ENCODE results near the gene CHCHD2. TPM values are rescaled to one million over a fixed set of nuclear protein-coding genes. Genes with fewer than 3 reads are reported as not detected.

Gene CHCHD2
- total and polyA plus RNA-seq, 2 of the 13 experiments (the other 11 are each of a cell fraction or from before 2014, with no cell fraction given) = 330 to 572 TPM

- no peak for TF ChIP-seq TERF1 (CRISPR knock-in tag; IDR thresholded peaks at IDR 0.05)
- TF ChIP-seq TMF1 (CRISPR knock-in tag; IDR thresholded peaks at IDR 0.05; ENCODE audit: low read depth) = no peak
- TF ChIP-seq TEAD3 (CRISPR knock-in tag; optimal IDR thresholded peaks at IDR 0.05; ENCODE audit: borderline replicate concordance) = peak; percentile 61
- TF ChIP-seq CEBPZ (IDR thresholded peaks at IDR 0.05; ENCODE audit: low read length) = no peak
- no peak for TF ChIP-seq NPAS2 (CRISPR knock-in tag; IDR thresholded peaks at IDR 0.05; ENCODE audit: borderline replicate concordance)
- TF ChIP-seq REXO4 (CRISPR knock-in tag; IDR thresholded peaks at IDR 0.05; ENCODE audit: borderline replicate concordance) = no peak
- TF ChIP-seq EED (CRISPR knock-in tag; IDR thresholded peaks at IDR 0.05) = 0 out of 2 replicates have a peak, but pooled peaks have one; percentile 66
- TF ChIP-seq TFDP2 (CRISPR knock-in tag; IDR thresholded peaks at IDR 0.05) = peak; percentile 99
- peak; percentile 69 for TF ChIP-seq HDAC2 (CRISPR knock-in tag; IDR thresholded peaks at IDR 0.05)
- TF ChIP-seq ARNT2 (CRISPR knock-in tag; IDR thresholded peaks at IDR 0.05; ENCODE audit: low read depth) = peak; percentile 42; the same call in 1 of the 2 replicates
- no peak for TF ChIP-seq ZNF260 (CRISPR knock-in tag; IDR thresholded peaks at IDR 0.05; ENCODE audit: borderline replicate concordance, low read depth)
- TF ChIP-seq ZNF784 (CRISPR knock-in tag; IDR thresholded peaks at IDR 0.05; ENCODE audit: borderline replicate concordance) = peak; percentile 68; the same call in 1 of the 2 replicates
- no peak for TF ChIP-seq RFX1 (IDR thresholded peaks at IDR 0.05)
- TF ChIP-seq ZNF275 (CRISPR knock-in tag; IDR thresholded peaks at IDR 0.05; ENCODE audit: borderline replicate concordance) = no peak
- peak; percentile 55; the same call in 1 of the 2 replicates for TF ChIP-seq ZNF619 (CRISPR knock-in tag; IDR thresholded peaks at IDR 0.05)
- no peak for TF ChIP-seq ZNF570 (CRISPR knock-in tag; IDR thresholded peaks at IDR 0.05; ENCODE audit: borderline replicate concordance)
- TF ChIP-seq ZNF136 (CRISPR knock-in tag; IDR thresholded peaks at IDR 0.05; ENCODE audit: low read depth) = peak; percentile 75; the same call in 1 of the 2 replicates
- TF ChIP-seq TOPORS (CRISPR knock-in tag; IDR thresholded peaks at IDR 0.05) = peak; percentile 21; the same call in 1 of the 2 replicates
These were observed at the start of gene CHCHD2 (continued) for GRCh38 chr7:56106108-56107073.

All from HepG2 (cell line).